Measurements from ENCODE around the gene CACNA1G.

CACNA1G gene

GRCh38 chr17:50564916-50565315 is 4.4 kb downstream of the CACNA1G start:
- no peak overlapping the region for H3K4me3 ChIP-seq (ENCODE audit: low read depth, low read length)
- DNase-seq (ENCODE audit: low read depth, low spot score), result no peak
- in situ Hi-C loops (cut with HindIII; ENCODE audit: low sequenced_read_pairs), result no loop called here
- TF ChIP-seq CTCF (IDR thresholded peaks at IDR 0.05; ENCODE audit: low read depth, low read length), result no peak

- no peak overlapping the region for H3K4me3 ChIP-seq (ENCODE audit: low read depth, low read length)
- TF ChIP-seq CTCF (IDR thresholded peaks at IDR 0.05; ENCODE audit: low read depth, low read length), result no peak
- in situ Hi-C loops (cut with HindIII; ENCODE audit: low sequenced_read_pairs), result no loop called here
- DNase-seq (ENCODE audit: low read depth, low spot score), result no peak
Observed at GRCh38 chr17:50565402-50566350, 5.2 kb downstream of the CACNA1G start.

- H3K4me3 ChIP-seq (ENCODE audit: low read depth, low read length), result no peak overlapping the region
- no peak for TF ChIP-seq CTCF (IDR thresholded peaks at IDR 0.05; ENCODE audit: low read depth, low read length)
- DNase-seq (ENCODE audit: low read depth, low spot score), result no peak
- in situ Hi-C loops (cut with HindIII; ENCODE audit: low sequenced_read_pairs), result no loop called here
Observed at GRCh38 chr17:50566886-50567285, 6.4 kb downstream of the CACNA1G start.

GRCh38 chr17:50568659-50569058 is 8.1 kb downstream of the CACNA1G start:
- DNase-seq (ENCODE audit: low read depth, low spot score), result no peak
- no peak for TF ChIP-seq CTCF (IDR thresholded peaks at IDR 0.05; ENCODE audit: low read depth, low read length)

GRCh38 chr17:50569592-50569991 is 9.1 kb downstream of the CACNA1G start:
- in situ Hi-C loops (cut with HindIII; ENCODE audit: low sequenced_read_pairs), result no loop called here
- DNase-seq (ENCODE audit: low read depth, low spot score), result no peak
- H3K4me3 ChIP-seq (ENCODE audit: low read depth, low read length), result no peak overlapping the region
- TF ChIP-seq CTCF (IDR thresholded peaks at IDR 0.05; ENCODE audit: low read depth, low read length), result no peak

More at GRCh38 chr17:50568659-50569058, 8.1 kb downstream of the CACNA1G start:
- in situ Hi-C loops (cut with HindIII; ENCODE audit: low sequenced_read_pairs), result no loop called here
- H3K4me3 ChIP-seq (ENCODE audit: low read depth, low read length), result no peak overlapping the region

GRCh38 chr17:50570032-50570431 is 9.5 kb downstream of the CACNA1G start:
- DNase-seq (ENCODE audit: low read depth, low spot score), result no peak
- no peak overlapping the region for H3K4me3 ChIP-seq (ENCODE audit: low read depth, low read length)
- TF ChIP-seq CTCF (IDR thresholded peaks at IDR 0.05; ENCODE audit: low read depth, low read length), result no peak
- in situ Hi-C loops (cut with HindIII; ENCODE audit: low sequenced_read_pairs), result no loop called here

Measured in astrocyte of the spinal cord (primary cell).